SKM-1 (cell line): ENCODE measurements around the gene CRYAB.
"Not testable (repeated sequence)": the region's sequence is repeated elsewhere in the genome, so short reads cannot be mapped to it uniquely, and the experiment has no call there.

ENCODE experiments used
- DNase-seq: peaks from one replicate; lab custom pipeline; 2025; ENCODE audit not compliant: unreplicated experiment; lab: John Stamatoyannopoulos, UW

Gene CRYAB

GRCh38 chr11:111910676-111911562 lies 651 bp downstream of the CRYAB start:
- no peak for DNase-seq

GRCh38 chr11:111909378-111909777 lies 2.2 kb downstream of the CRYAB start:
- no peak for DNase-seq

GRCh38 chr11:111908639-111909305 lies 2.8 kb downstream of the CRYAB start:
- no peak for DNase-seq

DNA sequence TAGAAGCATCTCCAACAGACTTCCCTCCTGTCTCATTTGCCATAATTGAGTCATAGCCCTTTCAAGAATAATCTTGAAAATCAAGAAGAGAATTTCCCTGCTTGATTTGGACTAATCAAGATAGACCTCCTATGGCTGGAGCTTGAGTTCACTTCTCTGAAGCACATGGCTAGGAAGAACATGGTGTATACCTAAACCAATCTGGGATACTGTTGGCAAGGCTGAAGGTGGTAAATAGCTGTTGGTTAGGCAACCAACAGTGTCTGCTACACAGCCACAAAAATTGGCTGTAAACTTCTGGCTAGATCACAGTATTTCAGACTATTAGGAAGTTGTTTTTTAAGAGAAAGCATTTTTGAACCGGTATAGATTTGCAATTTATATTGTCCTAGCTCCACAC lies 4.9 kb downstream of the CRYAB start:
- DNase-seq = no peak

- DNase-seq = no peak
Observed at GRCh38 chr11:111905411-111905810, 6.2 kb downstream of the CRYAB start.

GRCh38 chr11:111886844-111887243 lies 24.7 kb downstream of the CRYAB start:
- DNase-seq = no peak

- DNase-seq = no peak
Observed at GRCh38 chr11:111886032-111886431, 25.5 kb downstream of the CRYAB start.

GRCh38 chr11:111885053-111885452 lies 26.5 kb downstream of the CRYAB start:
- not testable (repeated sequence) for DNase-seq

DNA sequence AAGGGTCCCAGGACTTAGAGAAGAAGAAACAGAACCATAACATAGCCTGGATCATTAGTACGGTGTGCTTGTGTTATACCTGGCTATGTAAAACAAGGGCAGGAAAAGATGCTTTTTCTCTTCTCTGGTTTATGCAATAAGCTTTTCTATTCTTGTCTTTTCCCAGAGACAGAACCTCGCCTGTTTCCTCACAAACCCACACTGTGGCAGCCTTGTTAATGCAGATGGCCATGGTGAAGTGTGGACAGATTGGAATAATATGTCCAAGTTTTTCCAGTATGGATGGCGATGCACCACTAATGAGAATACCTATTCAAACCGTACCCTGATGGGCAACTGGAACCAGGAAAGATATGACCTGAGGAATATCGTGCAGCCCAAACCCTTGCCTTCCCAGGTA lies 29.4 kb downstream of the CRYAB start:
- DNase-seq = no peak

DNA sequence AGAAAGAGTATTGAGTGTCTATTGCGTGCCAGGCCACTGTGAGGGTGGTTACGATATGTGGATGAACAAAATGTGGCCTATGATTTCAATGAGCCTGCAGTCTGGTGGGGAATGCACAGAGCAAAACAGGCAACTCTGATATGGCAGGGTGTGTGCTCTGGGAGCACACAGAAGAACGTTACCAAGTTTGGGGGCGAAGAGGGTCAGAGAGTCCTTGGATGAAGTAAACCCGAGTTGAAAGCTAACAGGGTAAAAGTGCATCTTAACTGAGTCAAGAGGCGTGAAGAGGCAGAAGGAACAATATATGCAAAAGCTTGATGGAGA lies 32.0 kb downstream of the CRYAB start:
- DNase-seq = no peak

DNA sequence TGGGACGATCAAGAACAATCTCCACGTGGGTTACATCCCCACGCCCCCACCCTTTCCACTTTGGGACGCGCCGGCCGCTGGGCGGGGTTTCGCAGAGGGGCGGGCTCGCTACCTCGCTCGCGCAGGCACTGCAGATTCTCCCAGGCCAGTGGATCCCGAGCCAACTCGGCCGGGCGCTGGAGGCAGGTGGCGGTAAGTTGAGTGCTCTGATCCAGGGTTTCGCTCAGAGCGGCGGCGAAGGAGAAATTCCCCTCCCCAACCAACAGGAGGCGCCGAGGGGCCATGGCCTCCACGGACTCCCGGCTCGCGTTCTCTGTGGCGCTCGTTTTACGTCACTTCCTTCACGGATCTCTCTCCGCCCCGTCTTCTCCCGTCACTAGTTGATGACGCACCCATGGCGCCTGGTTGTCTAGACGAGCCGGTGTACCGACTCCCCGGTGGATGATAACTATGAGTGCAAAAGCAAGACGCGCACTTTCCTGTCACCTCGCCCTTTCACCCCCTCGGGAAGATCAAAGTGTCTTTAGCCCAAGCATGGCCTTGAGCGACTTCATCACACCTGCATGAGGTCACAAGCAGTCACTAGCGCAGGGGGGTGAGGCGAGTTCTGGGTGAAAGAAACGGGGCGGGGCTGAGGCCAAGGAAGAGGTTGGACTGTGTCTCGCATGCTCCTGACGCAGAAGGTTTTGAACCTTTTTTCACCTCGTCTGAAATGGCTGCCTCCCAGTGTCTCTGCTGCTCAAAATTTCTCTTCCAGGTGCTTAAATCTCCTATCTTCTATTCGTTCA lies 32.5 kb downstream of the CRYAB start, which contains the start of the genes CFAP68 and FDXACB1:
Gene CFAP68 (plus strand): TSS at position 693 of the 788 bp plus-strand sequence. CDS start 20 bp downstream, at position 713.
Gene FDXACB1 (minus strand): TSS at position 317 of the 788 bp plus-strand sequence. CDS start 33 bp downstream, at position 284.
- peak; percentile 98 for DNase-seq

GRCh38 chr11:111878385-111878848 lies 33.2 kb downstream of the CRYAB start:
- no peak for DNase-seq

DNA sequence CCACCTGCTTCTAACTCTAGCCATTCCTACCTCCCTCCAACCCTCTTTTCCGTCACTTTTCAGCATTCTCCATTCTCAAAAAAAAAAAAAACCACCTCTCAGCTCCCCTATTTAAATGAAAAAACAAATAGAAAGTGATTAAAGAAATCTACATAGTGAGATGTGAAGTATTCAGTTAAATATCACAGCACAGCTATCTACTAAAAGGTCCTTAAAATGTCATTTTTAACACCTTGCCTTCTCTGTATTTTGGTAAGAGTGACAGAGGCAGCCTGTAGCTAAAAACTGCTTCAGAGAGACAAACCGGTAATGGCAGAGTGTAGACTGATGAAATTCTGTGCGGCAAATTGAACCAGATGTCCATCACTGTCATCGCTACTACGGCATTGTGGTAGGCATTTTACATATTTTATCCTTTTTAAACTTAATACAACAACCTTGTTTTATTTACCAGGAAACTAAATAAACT lies 39.8 kb downstream of the CRYAB start:
- no peak for DNase-seq

- DNase-seq = peak; percentile 52
Observed at GRCh38 chr11:111870886-111871692, 40.5 kb downstream of the CRYAB start, which contains the start of gene ALG9. Gene ALG9, minus strand, starts transcription at chr11:111871581. Its CDS starts 99 bp downstream, at chr11:111871482.

- peak; percentile 36 for DNase-seq
Observed at GRCh38 chr11:111870522-111870885, 41.1 kb downstream of the CRYAB start.

DNA sequence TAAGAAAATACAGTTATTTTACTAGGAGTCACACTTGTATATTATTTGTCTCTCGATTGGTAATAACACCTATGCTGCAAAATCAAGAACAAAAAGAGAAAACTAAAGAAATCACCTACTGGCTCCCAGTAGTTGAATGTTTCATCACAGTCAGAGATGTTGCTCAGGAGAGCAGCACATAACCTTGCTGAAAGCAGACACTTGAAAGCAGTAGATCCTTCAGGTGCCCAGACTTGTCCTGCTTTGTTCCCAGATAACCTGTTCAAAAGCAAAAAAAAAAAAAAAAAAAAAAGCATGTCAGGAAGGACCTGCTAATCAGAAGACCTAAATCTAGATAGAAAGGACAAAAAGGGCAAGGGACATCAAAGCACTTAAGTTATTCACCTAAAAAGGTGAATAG lies 41.5 kb downstream of the CRYAB start:
- DNase-seq = no peak

GRCh38 chr11:111860257-111860656 lies 51.3 kb downstream of the CRYAB start:
- no peak for DNase-seq
